Body of pancreas (tissue), 4 donors: ENCODE measurements around the gene SLC12A2. TPM values are rescaled to one million over a fixed set of nuclear protein-coding genes. Genes with fewer than 3 reads are reported as not detected.

Experiments used
- ATAC-seq: fragments of 150-250 bp; one replicate; pipeline ENCODE4 v1.9.1; 2016
- DNase-seq, 4 donors: peaks; one replicate each; pipeline ENCODE4 v3.0.0-alpha.2; 2019
- H3K27ac ChIP-seq, 4 donors: fragments of 200-600 bp; sonication (generic); 1 replicate in 3 of 4; 2 replicates in 1 of 4; pipeline versions ENCODE4 v1.5.1 to v1.6.1; 2016 to 2019; ENCODE audit warnings: mild to moderate bottlenecking in 1 of 4, mixed read lengths in 1 of 4, moderate library complexity in 1 of 4
- H3K27me3 ChIP-seq, 2 donors: fragments of 200-600 bp; sonication (generic); one replicate each; pipeline ENCODE4 v1.6.0; 2016; ENCODE audit warnings: mild to moderate bottlenecking in 1 of 2
- H3K36me3 ChIP-seq, 2 donors: fragments of 200-600 bp; sonication (generic); replicated peaks in 1 of 2; 2 replicates each; pipeline ENCODE4 v1.5.1; 2016; ENCODE audit warnings: low read depth in 2 of 2; ENCODE audit not compliant: insufficient read depth in 1 of 2
- H3K4me1 ChIP-seq: fragments of 200-600 bp; sonication (generic); one replicate; pipeline ENCODE4 v1.6.0; 2016
- H3K4me3 ChIP-seq, 2 donors: fragments of 200-600 bp; sonication (generic); 1 replicate in 1 of 2; 2 replicates in 1 of 2; pipeline ENCODE4 v1.5.1; 2016 to 2019
- H3K9me3 ChIP-seq, 3 donors: fragments of 200-600 bp; sonication (generic); 1 replicate in 2 of 3; 2 replicates in 1 of 3; pipeline ENCODE4 v1.5.1; 2016
- POLR2A ChIP-seq, 3 donors: fragments of 450-650 bp; IDR thresholded peaks; one replicate each; pipeline ENCODE4 v1.6.1; 2016; ENCODE audit warnings: antibody characterized with exemption in 3 of 3, mild to moderate bottlenecking in 2 of 3
- WGBS, 2 donors: methylation state at CpG; one replicate each; pipeline ENCODE4 v1.1.5; 2017; 5-methylcytosine and 5-hydroxymethylcytosine counted together
- intact Hi-C: fragments of 100-400 bp; cut with DNase I; formaldehyde crosslinking; loops from one replicate; pipeline ENCODE4 v1.15.1; 2023
- total RNA-seq, 2 donors: library from RNA; depleted of rRNA; stranded (reverse); fragments of >200 nt; gene quantifications; one replicate each; pipeline ENCODE4 v1.1.0, GENCODE V29; 2016
- TF ChIP-seq, protein P1 (sequence below), 7 experiments: fragments of 450-650 bp in 4 of 7; fragments of 200-600 bp in 3 of 7; sonication (generic) in 3 of 7; IDR thresholded peaks; one replicate each; pipeline ENCODE4 v1.5.1; 2016 to 2019; ENCODE audit warnings: antibody characterized with exemption in 7 of 7

The SLC12A2 gene
- total RNA-seq, 2 donors from 2014 or later: 26.7 to 28.0 TPM

GRCh38 chr5:128202320-128202719, 118.8 kb downstream of the SLC12A2 start:
- H3K27ac ChIP-seq: no peak overlapping the region
- no peak for ATAC-seq
- intact Hi-C loops: loop anchor here (5.0 to 10.0 kb wide), 2 partner anchors 328 to 635 kb away; no protein-coding TSS in a partner anchor
- H3K36me3 ChIP-seq: no peaks in the 10 kb centered on the region
- no peak overlapping the region for H3K4me3 ChIP-seq
- H3K4me1 ChIP-seq: peaks cover 25% of the 10 kb centered on the region
- DNase-seq: no peak
- no peak for TF ChIP-seq POLR2A (IDR thresholded peaks at IDR 0.05)
- TF ChIP-seq, protein P1, sequence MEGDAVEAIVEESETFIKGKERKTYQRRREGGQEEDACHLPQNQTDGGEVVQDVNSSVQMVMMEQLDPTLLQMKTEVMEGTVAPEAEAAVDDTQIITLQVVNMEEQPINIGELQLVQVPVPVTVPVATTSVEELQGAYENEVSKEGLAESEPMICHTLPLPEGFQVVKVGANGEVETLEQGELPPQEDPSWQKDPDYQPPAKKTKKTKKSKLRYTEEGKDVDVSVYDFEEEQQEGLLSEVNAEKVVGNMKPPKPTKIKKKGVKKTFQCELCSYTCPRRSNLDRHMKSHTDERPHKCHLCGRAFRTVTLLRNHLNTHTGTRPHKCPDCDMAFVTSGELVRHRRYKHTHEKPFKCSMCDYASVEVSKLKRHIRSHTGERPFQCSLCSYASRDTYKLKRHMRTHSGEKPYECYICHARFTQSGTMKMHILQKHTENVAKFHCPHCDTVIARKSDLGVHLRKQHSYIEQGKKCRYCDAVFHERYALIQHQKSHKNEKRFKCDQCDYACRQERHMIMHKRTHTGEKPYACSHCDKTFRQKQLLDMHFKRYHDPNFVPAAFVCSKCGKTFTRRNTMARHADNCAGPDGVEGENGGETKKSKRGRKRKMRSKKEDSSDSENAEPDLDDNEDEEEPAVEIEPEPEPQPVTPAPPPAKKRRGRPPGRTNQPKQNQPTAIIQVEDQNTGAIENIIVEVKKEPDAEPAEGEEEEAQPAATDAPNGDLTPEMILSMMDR (IDR thresholded peaks at IDR 0.05): no peak
- no peaks in the 10 kb centered on the region for H3K27me3 ChIP-seq
- no peaks in the 10 kb centered on the region for H3K9me3 ChIP-seq
- WGBS, 2 donors: 49 to 53% methylated on average over 4 of the region's 4 CpGs

- Histone ChIP-seq H3K27ac (no peak overlapping the region), H3K36me3 (no peaks in the 10 kb centered on the region), H3K4me1 (no peaks in the 10 kb centered on the region), H3K27me3 (no peaks in the 10 kb centered on the region), H3K9me3 (no peaks in the 10 kb centered on the region), H3K4me3 (no peak overlapping the region)
- ATAC-seq (no peak), DNase-seq (no peak)
- intact Hi-C loops: loop anchor here (10.0 kb wide), 1 partner anchor 334 kb away; no protein-coding TSS in a partner anchor
- TF ChIP-seq, protein P1 (IDR thresholded peaks at IDR 0.05): no peak
- no peak for TF ChIP-seq POLR2A (IDR thresholded peaks at IDR 0.05)
Observed at GRCh38 chr5:128208436-128208835, 124.9 kb downstream of the SLC12A2 start.

DNA sequence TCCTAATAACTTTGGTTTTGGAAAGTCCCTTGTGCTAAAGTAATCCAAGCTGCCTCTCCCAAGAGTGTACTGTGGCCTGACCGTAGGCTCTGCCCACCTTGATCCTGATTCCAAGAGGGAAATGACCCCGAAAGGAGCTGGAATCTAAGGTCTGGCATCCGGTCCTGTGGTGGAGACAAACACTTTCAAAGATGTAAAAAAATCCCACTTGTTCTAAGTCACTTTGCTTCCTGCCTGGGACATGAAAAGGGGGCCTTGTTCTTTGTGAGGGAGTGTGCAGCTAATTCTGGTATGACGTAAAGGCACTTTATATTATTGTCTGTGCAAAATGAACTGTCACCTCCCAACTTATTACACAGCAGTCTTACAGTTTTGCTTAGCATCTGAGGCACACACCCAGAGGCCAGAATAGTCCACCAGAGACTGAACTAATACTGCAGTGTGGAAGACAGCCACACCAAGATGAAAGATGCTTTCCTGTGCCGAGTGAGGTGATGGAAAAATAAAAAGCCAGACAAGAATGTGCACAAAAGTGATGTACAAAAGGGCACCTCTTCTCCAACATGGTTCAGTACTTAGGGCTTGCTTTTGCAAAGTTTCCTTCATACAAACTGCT, 128.7 kb downstream of the SLC12A2 start:
- intact Hi-C loops: loop anchor here (5.0 to 10.0 kb wide), 2 partner anchors 293 to 635 kb away; no protein-coding TSS in a partner anchor
- DNase-seq: no peak

DNA sequence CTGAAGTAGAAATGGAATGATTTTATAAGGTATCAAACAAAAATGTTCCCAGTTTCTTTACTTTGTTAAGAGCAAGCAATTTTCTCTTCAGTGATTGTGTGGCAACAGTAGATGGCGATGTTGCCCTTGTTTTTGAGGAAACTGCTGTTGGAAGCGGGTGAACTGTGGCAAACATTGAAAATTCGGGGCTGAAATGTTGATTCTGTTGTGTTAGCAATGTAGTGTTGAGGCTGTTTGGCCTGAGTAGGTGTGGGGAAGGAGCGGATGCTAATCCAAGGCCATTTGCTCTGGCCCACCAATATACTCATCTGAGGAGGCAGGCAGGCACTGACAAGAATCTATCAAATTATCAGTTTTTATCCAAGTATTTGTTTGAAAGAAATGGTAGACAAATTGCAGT, 129.8 kb downstream of the SLC12A2 start:
- peak; percentile 40 to 68 (median 54) for DNase-seq
- Histone ChIP-seq H3K27me3 (no peaks in the 10 kb centered on the region), H3K4me1 (no peaks in the 10 kb centered on the region), H3K9me3 (no peaks in the 10 kb centered on the region), H3K4me3 (no peak overlapping the region), H3K27ac (no peak overlapping the region), H3K36me3 (no peaks in the 10 kb centered on the region)
- 3 to 6% methylated on average over 4 of the region's 4 CpGs for WGBS, 2 donors
- no peak for ATAC-seq
- TF ChIP-seq POLR2A (IDR thresholded peaks at IDR 0.05): no peak
- TF ChIP-seq, protein P1 (IDR thresholded peaks at IDR 0.05): peak; percentile 38 to 84 (median 76)
- intact Hi-C loops: loop anchor here (5.0 to 10.0 kb wide), 2 partner anchors 291 to 634 kb away; no protein-coding TSS in a partner anchor

More for the DNA sequence above, 128.7 kb downstream of the SLC12A2 start:
- no peaks in the 10 kb centered on the region for H3K9me3 ChIP-seq
- H3K4me3 ChIP-seq: no peak overlapping the region
- no peaks in the 10 kb centered on the region for H3K36me3 ChIP-seq
- no peak for TF ChIP-seq POLR2A (IDR thresholded peaks at IDR 0.05)
- TF ChIP-seq, protein P1 (IDR thresholded peaks at IDR 0.05): no peak
- H3K27me3 ChIP-seq: no peaks in the 10 kb centered on the region
- no peak overlapping the region for H3K27ac ChIP-seq
- ATAC-seq: no peak
- H3K4me1 ChIP-seq: no peaks in the 10 kb centered on the region
- 56 to 59% methylated on average over 5 of the region's 5 CpGs for WGBS, 2 donors

- TF ChIP-seq, protein P1 (IDR thresholded peaks at IDR 0.05): no peak
- no peak for TF ChIP-seq POLR2A (IDR thresholded peaks at IDR 0.05)
- ATAC-seq (no peak), DNase-seq (no peak)
- WGBS, 2 donors: 58 to 62% methylated on average over 5 of the region's 5 CpGs
- Histone ChIP-seq H3K27me3 (no peaks in the 10 kb centered on the region), H3K4me3 (no peak overlapping the region), H3K36me3 (no peaks in the 10 kb centered on the region), H3K9me3 (no peaks in the 10 kb centered on the region), H3K27ac (no peak overlapping the region), H3K4me1 (no peaks in the 10 kb centered on the region)
- intact Hi-C loops: loop anchor here (5.0 to 10.0 kb wide), 2 partner anchors 291 to 633 kb away; no protein-coding TSS in a partner anchor
Observed at GRCh38 chr5:128213833-128214232, 130.3 kb downstream of the SLC12A2 start.
